ENCODE measurements around the gene CCRL2.
"Not testable (repeated sequence)": the region's sequence is repeated elsewhere in the genome, so short reads cannot be mapped to it uniquely, and the experiment has no call there.

CCRL2 gene

DNA sequence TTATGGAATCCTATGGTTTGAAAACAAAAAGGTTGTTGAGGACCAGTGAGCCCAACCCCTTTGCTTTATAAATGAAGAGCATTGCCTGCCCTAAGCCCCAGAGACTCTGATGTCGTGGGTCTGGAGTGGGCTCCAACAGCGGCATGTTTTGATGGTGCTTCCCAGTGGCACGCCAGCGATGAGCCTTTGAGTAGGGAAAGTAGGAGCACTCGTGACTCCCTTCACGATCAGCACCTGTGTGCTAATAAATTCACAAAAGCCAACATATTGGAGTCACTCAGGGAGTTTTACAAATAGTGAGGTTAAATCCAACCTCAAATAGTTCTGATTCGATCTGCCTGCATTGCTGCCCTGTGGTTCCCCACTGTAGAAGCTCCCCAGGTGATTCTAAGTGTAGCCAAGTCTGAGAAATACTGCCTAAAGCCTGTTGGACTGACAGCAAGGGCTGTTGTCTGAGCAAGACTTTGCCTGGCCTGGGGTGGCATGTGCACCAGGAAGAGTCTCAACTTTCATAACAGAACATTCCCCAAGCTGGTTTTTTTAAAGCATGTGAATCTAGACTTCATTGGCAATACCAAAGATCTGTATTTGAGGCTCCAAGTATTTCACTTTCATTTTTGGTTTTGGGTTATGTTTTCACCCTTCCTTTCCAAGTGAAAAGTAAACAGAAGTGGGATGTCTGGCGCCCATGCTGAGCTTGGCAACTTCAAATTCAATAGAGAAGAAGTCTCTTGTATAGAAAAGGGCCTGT is 26.4 kb upstream of the CCRL2 start:
- no peak for DNase-seq (ENCODE audit: low read depth in 2 of 2)

DNA sequence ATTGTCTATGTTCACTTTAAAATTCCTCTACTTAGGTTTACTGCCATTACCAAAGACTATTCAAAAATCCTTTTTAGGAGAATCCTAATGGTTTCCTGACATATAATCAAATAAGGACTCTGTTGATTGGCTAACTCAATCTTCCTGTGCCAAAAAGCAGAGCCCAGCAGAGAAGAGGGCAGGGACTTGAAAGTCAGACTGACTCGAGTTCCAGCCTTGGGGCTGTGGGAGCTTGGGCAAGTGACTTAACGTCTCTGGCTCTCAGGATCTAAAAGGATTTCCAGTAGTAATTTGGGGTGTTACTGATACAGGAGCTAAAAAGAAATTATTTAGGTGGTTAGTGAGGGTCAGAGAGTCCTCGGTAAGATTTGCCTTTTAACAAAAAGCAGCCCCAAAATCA is 25.4 kb upstream of the CCRL2 start:
- DNase-seq (ENCODE audit: low read depth in 2 of 2): no peak

DNA sequence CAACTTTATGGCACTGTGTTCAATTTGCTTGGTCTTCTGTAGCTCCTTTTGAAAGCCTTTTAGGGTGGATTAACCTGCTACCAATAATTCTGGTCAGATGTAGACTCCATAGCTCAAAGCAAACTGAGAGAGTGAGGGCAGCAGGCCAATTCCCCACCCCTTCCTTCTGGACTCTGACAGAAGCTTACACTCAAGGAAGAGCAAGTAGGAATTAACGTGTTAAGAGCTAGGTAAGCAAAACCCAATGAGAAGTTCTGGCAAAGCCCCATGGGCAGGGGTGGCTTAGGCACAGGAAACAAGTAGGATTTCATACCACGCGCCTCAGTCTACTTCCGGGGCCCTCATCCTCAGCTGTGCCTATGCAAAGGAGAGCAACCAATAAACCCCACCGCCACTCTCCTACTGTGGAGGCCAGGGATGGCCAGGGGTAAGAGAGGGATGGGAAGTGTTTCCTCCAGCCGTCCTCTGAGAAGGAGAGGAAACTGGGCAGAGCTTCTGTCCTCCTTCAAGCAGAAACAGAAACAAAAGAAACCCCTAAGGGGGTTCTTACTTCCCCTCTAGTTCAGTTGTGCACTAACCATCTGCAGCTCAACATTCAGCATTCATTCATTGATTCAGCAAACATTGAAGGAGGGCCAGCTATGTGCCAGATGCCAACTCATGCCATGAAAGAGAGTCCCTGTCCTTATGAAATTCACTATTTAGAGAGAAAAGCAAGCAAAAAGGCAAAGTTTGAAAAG is 23.7 kb upstream of the CCRL2 start:
- DNase-seq (ENCODE audit: low read depth in 2 of 2): no peak

DNA sequence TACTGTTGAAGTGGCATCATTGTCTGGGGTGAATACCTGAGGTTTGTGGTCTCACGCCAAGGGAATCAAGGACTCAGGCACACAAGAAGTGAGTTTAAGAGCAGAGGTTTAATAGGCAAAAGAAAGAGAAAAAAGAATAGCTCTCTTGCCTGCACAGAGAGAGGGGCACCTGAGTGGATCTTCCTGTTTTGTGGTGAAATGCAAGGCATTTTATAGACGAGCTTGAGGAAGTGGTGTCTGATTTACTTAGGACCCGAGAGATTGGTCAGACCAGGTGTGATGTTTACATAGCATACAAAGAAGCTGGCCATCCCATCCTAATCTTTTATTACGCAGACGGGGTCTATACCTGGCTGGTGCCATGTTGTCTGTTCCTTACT is 23.1 kb upstream of the CCRL2 start:
- no peak for DNase-seq (ENCODE audit: low read depth in 2 of 2)

DNA sequence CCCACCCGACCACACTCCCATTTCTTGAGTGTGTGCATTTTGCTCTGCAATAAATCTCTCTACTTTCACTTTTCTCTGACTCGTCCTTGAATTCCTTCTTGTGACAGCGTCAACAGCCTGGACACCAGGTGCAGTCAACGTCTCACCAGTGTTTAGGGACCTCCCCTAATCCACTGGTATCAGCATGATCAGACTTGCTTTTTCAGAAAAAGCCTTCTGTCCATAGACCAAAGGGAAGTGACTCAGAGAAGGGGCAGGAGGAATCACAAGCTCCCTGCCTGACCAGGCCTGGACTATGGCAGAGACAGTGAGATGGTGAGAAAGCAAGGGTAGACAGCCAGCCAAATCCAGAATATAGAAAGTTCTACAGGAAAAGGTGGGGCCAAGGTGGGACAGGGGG is 20.9 kb upstream of the CCRL2 start:
- DNase-seq (ENCODE audit: low read depth in 2 of 2): no peak

DNA sequence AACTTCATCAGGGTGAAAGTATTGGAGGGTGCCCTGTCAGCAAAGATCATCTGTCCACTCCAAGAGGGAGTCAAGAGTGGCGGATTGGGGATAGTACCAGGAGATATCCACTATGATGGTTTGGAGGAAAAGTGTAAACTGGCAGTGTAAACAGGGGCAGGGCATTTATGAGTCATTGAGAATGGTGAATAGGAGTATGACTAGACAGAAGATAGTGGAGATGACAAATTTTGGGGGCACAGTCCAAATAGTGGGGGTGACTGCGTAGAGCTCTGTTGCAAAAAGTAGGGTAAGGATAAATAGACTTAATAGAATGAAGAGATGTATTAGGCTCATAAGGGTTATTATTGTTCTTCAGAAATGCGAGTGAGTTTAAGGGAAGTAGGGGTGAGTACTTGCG is 18.2 kb upstream of the CCRL2 start:
- not testable (repeated sequence) for DNase-seq (ENCODE audit: low read depth in 2 of 2)

DNA sequence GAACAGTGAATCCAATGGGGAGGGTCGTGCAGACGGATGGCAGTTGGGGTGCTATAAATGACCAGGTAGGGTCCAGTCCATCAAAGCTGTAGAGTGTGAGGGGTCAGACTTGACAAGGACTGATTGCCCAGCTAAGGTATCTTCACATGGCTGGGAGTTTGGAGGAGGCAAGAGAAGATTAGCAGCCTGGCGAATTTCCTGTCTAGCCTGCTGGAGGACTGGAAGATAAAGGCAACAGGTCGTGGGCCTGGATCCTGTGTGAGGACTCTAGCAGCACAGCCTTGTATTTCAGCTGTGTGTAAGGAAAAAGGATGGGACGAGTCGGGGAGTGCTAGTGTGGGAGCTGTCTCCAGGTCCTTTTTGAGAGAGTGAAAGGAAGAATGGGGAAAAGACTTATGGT is 17.8 kb upstream of the CCRL2 start:
- no peak for DNase-seq (ENCODE audit: low read depth in 2 of 2)

DNA sequence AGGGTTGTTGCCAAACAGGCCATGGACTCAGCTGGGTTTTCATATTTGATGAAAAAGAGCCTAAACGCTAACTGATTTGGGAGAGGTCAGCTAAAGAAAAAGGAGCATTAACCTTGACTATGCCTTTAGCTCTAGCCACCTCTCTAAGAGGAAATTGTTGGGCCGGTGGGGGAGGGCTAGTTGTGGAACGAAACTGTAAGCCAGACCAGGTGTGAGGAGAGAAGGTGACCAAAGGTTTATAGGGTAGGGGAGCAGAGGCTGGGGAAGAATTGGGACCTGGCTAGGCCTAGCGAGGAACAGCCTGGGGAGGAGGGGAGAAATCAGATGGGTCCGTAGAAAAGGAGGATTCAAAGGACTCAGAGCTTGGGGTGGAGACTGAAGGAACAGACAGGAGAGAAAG is 15.5 kb upstream of the CCRL2 start:
- DNase-seq (ENCODE audit: low read depth in 2 of 2): not testable (repeated sequence)

DNA sequence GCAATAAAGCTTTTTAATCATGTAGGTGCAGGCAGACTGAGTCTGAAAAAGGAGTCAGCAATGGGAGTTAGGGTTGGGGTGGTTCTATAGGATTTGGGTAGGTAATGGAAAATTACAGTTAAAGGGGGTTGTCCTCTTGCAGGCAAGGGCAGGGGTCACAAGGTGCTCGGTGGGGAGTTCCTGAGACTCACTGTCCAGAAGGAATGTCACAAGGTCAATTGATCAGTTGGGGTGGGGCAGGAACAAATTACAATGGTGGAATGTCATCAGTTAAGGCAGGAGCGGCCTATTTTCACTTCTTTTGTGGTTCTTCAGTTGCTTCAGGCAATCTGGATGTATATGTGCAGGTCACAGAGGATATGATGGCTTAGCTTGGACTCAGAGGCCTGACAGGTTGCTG is 14.0 kb upstream of the CCRL2 start:
- DNase-seq (ENCODE audit: low read depth in 2 of 2): no peak

DNA sequence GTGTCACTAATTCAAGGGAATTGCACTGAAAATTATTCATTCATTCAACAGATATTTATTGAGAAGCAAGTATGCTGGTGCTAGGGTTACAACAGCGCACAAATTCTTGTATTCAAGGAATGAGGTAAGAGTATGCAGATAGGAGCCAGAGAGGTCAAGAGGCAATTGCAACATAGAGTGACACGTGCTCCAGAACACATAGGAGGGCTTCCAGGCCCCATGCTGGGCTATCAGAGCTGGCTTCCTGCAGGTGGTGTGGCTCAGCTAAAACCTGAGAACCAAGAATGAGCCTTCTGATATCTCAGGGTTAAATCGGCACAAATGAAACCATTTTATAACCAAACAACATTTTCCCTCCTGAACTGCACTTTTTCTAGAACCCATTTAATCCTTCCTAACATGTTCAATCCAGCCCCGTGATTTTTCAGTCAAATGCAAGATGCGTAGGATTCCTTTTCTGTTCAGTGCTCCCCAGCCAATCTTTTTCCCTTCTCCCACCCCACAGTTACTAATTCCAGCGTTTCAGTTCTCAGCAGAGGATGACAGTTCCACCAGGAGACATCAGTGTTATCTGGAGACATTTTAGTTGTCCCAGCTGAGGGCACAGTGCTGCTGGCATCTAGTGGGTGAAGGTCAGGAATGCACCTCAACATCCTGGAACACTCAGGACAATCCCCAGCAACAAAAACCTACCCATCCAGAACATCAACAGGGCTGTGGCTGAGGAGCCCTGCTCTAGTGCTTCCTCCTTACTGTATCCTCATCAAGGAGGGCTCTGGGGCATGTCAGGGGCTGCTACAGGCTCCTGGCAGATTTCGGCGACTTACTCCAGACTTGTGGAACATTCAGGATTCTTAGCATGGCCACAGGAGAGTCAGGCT is 13.3 kb upstream of the CCRL2 start:
- DNase-seq (ENCODE audit: low read depth in 2 of 2): no peak

DNA sequence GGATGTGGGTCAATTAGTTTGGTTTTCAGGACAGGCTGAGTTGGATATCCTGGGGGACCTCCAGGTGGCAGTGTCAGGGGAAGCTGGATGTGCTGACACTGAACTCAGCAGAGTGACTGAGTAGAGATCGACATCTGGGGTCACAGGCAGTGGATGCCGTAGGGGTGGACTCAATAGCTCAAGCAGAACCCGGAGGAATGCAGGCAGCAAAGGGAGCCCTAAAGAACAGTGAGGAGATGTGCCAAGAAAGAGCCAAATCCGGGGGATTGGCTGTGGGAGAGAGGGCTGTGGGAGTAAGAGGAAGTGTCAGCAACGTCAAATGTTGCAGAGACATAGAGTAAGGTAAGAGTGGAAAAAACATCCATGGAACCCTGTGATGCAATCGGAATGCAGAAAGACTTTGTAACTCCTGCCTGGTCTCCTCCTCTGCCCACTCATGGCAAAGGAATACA is 11.8 kb upstream of the CCRL2 start:
- DNase-seq (ENCODE audit: low read depth in 2 of 2): no peak

DNA sequence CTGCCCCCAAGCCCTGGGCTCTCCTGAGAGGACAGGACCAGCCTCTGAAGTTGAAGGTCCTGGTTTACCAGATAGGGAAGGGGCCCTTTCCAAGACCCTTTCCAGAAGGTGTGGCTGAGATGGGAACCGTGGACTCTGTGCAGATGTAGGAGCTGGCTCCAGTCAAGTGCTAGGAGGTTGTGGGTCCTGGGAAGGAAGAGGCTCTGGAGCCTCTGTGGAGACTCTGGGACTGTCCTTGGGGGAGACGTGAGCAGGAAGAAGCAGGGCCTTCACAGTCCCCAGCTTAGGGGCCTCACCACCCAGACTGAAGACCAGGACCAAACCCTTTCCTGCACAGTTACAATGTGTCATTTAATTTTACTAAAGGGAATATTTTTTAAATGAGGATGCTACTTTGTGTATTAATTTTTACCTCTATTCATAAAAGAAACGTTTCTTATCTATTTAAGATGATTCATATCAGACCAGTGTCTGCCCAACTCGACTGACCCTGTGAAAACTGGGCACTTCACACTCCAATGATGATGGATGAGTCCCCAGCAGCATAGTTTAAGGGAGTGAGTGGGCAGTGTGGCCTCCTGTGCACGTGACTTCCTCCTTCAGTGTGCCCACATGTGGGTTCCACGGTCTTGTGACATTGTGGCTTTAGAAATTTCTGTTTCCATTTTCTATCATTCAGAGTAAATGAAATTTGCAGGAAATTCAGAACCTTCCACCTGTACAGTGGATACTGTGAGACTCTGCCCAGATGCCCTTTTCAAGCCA is 11.1 kb upstream of the CCRL2 start:
- no peak for DNase-seq (ENCODE audit: low read depth in 2 of 2)

DNA sequence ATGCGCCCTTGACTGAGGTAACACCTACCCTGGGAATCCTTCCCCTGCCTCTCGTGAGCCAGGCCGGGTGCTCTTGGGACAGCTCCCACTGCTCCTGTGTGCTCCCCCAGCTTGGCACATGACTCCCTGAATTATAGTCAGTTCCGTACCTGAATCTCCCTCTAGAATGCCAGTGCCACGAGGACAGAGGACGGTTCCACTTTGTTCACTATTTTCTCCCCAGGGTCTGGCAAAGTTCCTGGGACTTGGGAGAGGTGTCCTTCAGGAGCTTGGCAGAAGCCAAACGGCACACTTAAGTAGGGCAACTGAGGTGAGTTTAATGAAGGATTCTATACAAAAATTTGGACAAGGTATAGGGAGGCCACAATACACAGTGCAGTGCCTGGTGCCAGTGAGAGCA is 9.9 kb upstream of the CCRL2 start:
- DNase-seq (ENCODE audit: low read depth in 2 of 2): no peak

DNA sequence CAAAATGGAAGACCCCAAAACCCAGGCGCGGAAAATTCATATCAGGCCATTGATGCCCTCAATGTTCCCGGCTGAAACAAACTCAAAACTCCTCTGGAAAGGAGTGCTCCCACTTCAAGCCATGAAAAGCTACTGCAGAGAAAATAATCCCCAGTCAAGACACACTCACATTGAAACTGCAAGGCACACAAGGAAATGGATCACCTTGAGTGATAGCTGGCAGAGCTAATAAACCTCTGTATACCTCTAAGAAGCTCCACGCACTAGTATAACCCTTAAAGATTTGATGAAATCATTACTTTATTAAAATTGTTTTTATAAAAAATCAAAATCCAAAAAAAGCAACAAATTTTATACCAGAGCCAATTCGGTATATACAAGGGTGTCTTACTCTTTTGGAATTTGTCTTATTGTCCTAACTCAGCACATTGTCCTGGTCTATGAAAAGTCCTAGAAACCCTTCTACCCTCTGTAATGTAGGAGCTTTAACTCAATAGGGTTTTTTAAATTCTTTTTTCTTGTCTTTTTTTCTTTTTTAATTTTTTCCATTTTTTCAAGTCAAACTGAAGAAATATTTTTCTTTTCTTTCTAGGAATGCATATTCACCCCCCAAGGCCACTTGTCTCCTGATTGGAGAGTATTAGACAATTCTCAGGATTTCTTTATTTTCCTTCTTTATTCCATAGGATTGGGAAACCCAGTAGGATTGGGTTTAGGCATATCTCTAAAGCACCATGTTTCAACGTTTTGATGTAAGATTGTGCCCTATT is 8.7 kb upstream of the CCRL2 start:
- DNase-seq (ENCODE audit: low read depth in 2 of 2): no peak

DNA sequence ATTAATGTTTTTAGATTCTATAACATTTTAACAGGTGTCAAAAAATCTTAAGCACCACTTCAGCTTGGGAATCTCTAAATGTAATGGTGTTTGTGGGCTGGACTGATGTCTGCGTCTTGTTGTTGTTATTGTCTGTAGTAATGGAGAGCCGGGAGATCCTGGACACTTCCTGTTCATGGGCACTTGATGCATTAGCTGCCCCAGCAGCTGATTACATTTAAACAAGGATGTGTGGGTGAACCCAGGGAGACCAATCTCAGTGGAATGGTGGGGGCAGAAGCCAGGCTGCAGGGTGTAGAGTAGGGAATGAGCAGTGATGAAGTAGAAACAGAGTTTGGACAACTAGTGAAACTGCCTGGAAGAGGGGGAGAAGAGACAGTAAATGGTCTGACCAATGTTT is 8.0 kb upstream of the CCRL2 start:
- no peak for DNase-seq (ENCODE audit: low read depth in 2 of 2)

DNA sequence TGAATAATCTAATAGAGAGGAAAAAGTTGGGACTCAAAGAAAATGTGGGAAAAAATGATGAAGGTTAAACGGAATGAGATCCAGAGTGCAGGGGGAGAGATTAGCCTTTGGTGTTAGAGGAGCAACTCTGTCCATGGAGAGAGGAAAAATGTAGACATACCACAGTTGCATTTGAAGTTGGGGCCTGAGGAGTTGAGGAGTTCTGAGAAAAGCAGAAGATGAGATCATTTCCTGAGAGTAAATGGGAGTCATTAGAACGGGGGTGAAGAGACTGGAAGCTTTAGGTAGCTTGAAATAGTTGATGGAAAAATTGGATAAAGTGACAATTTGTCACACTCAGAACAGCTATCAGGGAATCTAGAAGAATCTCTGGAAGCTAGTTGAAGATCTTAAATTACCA is 7.5 kb upstream of the CCRL2 start:
- no peak for DNase-seq (ENCODE audit: low read depth in 2 of 2)

DNA sequence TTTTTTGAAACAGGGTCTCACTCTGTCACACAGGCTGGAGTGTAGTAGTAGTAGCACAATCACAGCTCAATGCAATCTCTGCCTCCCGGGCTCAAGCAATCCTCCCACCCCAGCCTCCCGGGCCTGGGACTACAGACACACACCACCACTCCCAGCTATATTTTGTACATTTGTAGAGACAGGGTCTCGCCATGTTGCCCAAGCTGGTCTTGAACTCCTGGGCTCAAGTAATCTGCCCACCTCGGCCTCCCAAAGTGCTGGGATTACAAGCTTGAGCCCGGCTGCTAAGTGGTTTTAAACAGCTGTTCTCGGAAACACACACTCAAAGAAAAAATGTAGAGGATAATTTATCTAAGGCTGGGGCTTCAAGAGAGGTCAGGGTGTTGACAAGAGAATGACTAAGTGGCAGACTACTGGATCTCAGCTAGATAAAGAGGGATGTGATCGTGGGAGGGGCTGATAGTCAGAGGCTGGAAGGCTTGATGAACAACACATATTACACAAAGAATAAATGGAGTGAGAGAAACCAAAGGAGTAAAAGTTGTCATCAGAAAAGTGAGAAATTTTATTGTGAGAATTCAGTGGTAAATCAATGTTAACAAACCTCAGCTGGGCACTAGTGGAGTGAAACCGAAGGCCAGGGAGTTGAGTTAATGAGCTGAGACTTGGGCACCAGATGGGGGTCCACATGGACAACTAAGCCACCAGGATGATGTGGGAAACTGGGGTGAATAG is 6.9 kb upstream of the CCRL2 start:
- no peak for DNase-seq (ENCODE audit: low read depth in 2 of 2)

DNA sequence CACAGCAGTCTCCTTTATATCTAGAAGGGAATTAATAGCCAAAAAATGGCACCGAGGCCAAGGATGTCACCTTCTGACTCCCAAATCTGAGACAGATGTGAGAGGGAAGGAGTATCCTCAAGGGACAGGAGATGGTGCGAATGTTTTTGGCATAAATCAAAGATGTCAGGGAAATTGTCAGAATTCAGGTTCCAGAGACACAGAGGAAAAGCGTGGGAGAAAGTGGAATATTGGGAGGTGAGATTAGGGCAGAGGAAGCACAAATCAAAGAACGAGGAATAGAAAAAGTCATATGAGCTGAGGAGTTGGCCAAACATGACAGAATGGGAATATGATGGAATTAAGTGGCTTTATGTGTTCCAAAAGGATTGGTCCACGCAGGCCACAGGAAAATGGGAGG is 6.2 kb upstream of the CCRL2 start:
- DNase-seq (ENCODE audit: low read depth in 2 of 2): no peak

DNA sequence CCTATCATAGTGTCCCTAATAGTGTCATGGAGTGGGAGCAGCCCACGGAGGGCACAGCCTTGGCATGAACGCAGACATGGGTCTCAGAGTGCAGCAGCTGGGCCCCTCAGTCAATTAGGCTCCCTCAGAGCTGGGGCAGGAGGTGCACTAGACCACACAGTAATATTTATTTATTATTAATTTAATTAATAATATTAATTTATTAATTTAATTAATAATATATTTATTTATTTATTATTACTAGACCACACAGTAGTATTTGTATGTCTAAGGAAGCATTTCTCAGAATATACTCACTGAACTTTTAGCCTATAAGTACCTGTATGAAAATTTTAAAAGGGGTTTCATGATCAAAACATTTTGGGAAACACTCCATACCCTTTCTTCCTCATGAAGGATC is 5.5 kb upstream of the CCRL2 start:
- DNase-seq (ENCODE audit: low read depth in 2 of 2): no peak

DNA sequence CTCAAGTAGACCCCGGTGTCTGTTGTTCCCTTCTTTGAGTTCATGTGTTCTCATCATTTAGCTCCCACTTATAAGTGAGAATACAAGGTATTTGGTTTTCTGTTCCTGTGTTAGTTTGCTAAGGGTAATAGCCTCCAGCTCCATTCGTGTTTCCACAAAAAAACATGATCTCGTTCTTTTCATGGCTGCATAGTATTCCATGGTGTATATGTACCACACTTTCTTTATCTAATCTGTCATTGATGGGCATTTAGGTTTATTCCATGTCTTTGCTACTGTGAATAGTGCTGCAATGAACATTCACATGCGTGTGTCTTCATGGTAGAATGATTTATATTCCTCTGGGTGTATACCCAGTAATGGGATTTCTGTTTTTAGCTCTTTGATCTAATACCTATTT is 4.2 kb upstream of the CCRL2 start:
- not testable (repeated sequence) for DNase-seq (ENCODE audit: low read depth in 2 of 2)
